D721Med (cell line): Measurements from ENCODE around the gene RNF150.
"Not testable (repeated sequence)": the region's sequence is repeated elsewhere in the genome, so short reads cannot be mapped to it uniquely, and the experiment has no call there.

Experiments
- DNase-seq: peaks from one replicate; pipeline ENCODE4 v3.0.0; 2011; ENCODE audit warnings: low spot score; ENCODE audit not compliant: insufficient read length
- FAIRE-seq: peaks from 2 replicates; lab custom pipeline; 2011; peaks lifted over from hg19 to GRCh38; lab: Jason Lieb, UNC
- CTCF ChIP-seq: IDR thresholded peaks from 2 replicates; pipeline ENCODE4 v1.5.1; 2012; ENCODE audit warnings: mild to moderate bottlenecking, control low read depth; ENCODE audit not compliant: insufficient read depth; ENCODE audit errors: missing control alignments

The RNF150 gene

DNA sequence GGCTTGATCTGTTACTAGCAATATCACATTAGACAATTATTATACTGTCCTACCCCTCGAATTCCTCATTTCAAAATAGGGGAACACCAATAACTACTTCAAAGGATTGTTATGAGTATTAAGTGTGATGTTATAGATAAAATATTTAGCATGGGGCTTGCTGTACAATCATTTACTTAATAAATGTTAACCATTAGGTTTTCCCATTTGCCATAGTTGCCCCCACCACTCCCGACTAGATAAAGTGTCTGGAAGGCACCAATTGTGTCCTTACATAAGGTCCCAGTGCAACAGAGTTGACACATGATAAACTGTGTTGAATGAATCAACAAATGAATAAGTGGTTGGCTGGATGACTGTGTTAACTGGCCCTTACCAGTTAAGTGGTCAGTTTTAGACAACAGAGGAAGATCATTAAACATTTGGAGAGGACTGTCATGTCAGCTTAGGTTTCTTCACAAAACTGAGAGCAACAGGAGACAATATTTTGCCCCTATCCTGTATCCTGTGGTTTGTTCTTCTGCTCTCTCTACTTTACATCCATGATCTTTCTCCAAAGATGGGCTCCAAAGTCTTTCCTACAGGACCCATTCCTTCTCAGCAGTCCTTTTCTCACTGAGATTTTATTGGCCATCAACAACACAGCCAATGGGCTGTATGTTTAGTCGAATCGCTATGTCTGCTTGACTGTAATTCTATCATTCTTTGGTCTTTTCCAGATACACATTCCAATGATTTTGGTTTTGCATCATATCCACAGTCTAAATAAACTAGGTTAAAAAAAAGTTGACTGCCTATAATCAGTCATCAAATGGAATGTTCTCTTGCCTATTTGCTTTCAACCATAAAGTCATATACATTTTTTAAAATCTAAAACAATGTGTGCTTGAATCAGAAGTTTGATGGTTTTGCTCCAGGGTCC is 74.4 kb downstream of the RNF150 start:
- FAIRE-seq (no peak), DNase-seq (no peak)
- no peak for TF ChIP-seq CTCF

DNA sequence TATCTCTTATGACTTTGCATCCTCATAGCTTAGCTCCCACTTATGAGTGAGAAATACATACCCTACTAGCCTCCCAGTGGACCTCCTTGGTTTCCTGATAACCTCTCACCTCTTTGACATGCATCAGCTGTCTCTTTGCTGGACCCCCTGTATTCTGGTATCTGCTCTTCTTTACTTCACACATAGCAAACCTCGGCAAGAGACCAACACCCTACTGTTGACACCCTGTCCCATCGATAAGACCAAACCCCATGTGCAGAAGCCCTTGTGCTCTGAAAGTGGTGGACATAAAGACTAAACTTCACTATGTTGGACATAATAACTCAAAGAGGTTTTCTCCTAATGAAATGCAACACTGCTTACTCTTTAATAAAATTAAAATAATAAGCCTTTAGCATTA is 75.7 kb downstream of the RNF150 start:
- no peak for FAIRE-seq
- DNase-seq, result no peak
- no peak for TF ChIP-seq CTCF

- FAIRE-seq (no peak), DNase-seq (no peak)
- TF ChIP-seq CTCF, result no peak
Observed at GRCh38 chr4:141056473-141056872, 76.8 kb downstream of the RNF150 start.

GRCh38 chr4:141054446-141054845 is 78.8 kb downstream of the RNF150 start:
- no peak for TF ChIP-seq CTCF
- no peak for DNase-seq
- no peak for FAIRE-seq

- FAIRE-seq, DNase-seq: not testable (repeated sequence)
Observed at GRCh38 chr4:141050999-141051398, 82.3 kb downstream of the RNF150 start.

- DNase-seq (no peak), FAIRE-seq (no peak)
- no peak for TF ChIP-seq CTCF
Observed at GRCh38 chr4:141047228-141047884, 85.9 kb downstream of the RNF150 start.

- TF ChIP-seq CTCF, result no peak
- FAIRE-seq, result no peak
- no peak for DNase-seq
Observed at GRCh38 chr4:141046255-141046654, 87.0 kb downstream of the RNF150 start.
